COLO668 (cell line): Measurements from ENCODE around the gene ATP5MC2.
"Not testable (repeated sequence)": the region's sequence is repeated elsewhere in the genome, so short reads cannot be mapped to it uniquely, and the experiment has no call there.

Source experiments
- DNase-seq: peaks from one replicate; lab custom pipeline; 2025; ENCODE audit not compliant: unreplicated experiment; lab: John Stamatoyannopoulos, UW

ATP5MC2 gene

DNA sequence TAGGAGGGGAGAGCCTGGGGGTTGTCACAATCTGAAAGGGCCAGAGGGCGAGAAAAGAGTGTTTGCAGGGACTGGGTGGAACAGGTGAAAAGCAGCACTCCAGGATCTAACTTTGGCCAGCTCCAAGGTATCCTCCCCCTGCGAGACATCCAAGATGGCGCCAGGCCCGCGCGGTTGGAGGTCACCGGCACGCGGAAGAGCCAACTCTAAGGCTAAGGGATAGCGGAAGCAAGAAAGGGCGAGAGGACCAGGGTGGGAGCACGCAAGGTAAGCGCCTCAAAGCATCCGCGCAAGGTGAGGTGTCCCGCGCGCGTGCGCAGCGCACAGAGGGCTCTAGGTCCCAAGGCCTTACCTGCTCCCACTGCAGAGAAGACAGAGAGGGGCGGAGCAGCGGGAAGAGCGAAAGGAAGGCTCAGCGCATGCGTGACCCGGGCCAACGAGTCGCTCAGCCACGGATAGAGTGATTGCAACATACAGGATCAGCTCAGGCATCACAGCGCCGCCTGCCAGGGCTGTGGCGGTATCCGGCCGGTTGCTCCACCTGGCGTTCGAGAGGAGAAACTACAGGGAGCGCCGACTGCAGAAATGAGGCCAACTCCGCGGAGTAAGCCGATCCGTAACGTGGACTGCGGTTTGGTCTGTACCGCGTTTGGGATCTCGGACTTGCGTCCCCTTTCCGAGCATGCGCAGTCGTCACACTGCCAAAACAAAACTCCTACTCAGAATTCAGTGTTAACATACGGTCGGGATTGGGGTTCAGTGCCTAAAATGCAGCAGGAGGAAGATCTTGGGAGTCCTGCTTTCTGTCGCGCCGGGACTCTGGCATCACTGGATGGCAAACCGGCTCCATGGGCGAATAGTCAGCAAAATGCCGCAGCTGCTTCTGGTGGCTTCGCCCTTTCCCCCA is at the start of gene ATP5MC2:
Gene ATP5MC2 (minus strand): TSS at position 383 of the 907 bp plus-strand sequence. CDS start 3,469 bp downstream, outside the sequence.
- peak; percentile 95 for DNase-seq

DNA sequence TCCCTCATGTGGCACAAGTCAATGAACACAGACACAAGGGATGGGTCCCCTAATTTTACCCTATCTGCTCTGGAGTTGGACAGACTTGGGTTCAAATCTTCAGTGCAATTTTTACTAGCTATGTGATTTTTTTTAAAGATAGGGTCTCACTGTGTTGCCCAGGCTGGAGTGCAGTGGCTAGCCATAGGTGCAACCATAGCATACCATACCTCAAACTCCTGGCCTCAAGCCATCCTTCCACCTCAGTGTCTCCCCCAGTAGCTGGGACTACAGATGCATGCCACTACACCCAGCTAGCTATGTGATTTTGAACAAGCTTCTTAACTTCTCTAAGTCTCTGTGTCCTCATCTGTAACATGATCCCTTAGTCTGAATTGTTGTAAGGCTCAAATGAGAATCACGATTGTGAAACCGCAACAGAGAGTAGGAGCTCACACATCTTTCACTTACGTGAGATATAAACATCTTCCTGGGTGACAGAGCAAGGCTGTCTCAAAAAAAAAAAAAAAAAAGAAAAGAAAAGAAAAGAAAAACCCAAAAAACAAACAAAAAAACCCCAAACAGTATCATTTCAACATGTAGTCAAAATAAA is 46.7 kb upstream of the ATP5MC2 start:
- no peak for DNase-seq

DNA sequence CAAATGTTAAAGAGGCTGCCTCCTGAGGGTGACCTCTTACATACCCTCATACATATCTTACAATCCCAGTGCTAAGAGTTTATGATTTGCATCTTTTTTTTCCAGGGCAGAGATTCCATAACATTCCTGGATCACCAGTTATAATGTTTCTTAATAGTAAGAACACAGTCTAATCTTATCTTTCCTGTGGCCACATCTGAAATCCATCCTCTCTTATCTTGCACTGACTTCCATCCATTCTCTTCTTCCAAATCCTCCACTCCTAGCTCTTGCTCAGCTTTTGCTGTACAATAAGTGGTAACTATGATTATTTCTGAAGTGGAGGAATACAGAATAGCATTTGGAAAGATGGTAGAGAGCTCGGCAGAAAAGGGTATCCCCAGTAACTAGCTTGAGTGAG is 45.1 kb upstream of the ATP5MC2 start:
- DNase-seq: no peak

DNA sequence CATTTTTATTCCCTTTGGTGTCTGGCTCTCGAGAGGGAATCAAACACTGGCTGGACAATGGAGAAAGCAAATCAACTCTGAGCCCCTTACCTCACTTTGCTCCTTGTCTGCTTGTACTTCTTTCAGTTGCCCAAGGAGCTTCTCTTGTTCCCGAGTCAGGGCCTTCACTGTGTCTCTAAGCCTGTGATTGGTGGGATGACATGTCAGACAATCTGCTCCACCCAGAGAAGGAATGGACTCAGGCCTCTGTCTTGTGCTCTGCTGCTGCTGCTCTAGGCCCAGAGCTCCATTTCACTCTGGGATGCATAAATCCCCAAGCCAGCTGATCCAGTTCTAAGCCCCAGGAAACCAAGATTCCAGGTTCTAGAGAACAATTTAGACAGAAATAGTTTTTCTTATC is 43.8 kb upstream of the ATP5MC2 start:
- DNase-seq: no peak

DNA sequence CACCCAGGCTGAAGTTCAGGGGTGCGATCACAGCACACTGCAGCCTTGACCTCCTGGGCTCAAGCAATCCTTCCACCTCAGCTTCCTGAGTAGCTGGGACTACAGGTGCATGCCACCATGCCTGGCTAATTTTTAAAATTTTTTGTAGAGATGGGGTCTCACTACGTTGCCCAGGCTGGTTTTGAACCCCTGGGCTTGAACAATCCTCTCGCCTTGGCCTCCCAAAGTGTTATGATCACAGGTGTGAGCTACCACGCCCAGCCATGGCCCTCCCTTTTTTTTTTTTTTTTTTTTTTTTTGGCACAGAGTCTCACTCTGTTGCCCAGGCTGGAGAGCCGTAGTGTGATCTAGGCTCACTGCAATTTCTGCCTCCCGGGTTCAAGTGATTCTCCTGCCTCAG is 42.7 kb upstream of the ATP5MC2 start:
- DNase-seq: not testable (repeated sequence)

DNA sequence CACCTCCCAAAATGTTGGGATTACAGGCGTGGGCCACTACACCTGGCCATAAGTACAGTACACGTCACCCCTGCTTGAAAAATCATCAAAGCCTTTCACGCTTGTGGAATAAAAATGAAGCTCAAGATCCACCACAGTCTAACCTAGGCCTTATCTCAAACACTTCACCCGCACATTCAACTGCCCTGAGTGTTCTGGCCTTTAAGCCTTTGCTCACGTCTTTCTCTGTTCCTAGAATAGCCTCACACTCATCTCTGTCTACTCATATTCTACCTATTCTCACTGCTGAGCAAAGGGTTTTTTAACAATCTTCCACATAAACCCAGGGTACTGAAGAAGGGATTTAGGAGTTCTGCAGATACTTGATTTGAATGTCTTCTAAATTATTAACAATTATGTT is 41.4 kb upstream of the ATP5MC2 start:
- no peak for DNase-seq

DNA sequence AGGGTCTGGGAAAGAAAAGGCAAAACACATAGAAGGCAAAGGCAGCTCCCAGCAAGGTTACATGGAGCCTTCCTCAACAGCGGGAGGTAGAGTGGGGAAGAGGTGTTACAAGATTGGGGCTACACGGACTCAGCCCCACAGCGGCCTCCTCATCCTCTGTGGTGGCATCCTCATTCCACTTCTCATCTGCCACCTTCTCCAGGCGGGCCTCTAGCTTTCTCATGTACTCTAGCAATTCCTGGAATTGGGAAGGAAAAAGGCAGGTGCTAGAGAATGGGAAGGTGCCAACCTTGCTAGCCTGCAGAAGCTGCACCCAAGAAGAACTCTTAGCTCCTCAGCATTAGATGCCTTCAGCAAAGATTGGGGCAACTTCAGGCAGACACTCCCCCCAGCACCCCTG is 38.1 kb upstream of the ATP5MC2 start:
- no peak for DNase-seq

DNA sequence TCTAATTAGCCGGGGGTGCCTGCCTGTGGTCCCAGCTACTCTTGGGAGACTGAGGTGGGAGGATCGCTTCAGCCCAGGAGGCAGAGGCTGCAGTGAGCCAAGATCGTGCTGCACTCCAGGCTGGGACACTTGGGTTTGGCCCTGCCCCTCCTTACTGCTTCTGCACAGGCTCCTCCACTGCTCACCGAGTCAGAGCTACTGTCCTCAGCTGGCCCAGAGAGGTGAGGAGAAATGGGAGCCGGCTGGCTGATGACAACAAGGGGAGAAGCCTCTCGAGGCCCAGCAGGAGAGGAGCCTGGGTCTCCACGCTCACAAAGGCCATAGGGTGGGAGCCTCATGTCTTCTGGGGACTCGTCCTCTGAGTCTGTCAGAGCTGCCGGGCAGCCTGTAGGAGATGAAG is 37.6 kb upstream of the ATP5MC2 start:
- no peak for DNase-seq

DNA sequence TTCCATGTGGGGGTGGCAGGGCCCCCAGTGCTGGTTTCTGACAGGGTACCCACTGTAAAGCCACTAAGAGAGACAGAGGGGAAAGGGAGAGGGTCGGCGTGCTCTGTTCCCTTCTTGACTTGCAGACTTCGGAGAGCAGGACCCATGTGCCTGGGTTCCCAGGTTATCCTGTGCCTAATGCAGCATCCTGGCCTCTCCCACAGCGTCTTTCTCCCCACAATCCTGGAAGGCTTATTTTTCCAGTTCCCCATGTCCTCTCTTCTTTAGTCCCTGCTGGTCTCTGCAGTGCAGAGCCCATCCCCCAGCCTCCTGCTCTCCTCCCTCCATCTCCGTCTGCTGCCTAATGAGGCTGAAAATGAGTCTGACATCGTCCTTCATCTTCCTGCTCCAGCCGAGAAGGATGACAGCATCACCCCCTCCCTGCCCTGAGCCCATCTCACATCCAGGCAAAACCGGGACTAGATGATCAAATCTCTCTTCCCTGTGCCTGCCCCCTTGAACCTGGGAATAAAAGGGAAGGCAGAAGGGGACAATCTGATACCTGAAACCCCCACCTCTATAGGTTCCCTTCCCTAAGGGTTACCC is 36.3 kb upstream of the ATP5MC2 start:
- no peak for DNase-seq

DNA sequence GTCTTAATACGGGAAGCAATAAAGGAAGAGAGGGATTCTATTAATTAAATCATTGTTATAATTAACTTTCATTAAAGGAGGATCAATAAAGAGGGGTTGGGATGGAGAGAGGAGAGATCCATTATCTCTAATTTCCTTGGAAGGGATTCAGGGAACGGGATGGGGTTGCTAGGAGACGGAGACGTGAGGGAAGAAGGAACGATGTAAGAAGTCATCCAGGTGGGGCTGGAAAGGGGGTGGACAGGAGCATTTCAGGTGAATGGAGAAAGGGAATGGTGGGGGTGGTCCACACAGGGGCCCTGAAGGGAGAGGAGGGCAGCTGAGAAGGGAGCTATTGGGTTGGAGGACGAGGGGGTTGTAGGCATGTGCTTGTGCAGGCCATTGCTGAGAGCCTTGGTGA is 34.2 kb upstream of the ATP5MC2 start:
- DNase-seq: no peak

DNA sequence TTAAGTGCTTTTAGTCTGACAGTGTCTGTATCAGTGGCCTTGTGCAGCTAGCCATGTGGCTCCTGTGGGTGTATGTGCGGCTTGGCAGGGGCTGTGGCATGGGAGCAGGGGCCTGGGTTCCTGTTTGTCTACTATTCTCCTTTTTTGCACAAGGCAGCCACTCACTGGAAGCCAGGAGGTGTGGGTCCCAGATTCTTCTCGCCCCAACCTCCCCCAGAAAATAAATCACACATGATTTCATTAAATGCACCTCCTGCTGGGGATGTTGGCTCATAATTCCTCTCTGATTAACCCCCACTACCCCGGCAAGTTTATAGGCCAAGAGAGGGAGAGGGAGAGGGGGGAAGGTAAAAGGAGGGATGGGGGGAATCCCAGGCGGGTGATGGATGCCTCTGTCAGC is 33.8 kb upstream of the ATP5MC2 start:
- DNase-seq: no peak

DNA sequence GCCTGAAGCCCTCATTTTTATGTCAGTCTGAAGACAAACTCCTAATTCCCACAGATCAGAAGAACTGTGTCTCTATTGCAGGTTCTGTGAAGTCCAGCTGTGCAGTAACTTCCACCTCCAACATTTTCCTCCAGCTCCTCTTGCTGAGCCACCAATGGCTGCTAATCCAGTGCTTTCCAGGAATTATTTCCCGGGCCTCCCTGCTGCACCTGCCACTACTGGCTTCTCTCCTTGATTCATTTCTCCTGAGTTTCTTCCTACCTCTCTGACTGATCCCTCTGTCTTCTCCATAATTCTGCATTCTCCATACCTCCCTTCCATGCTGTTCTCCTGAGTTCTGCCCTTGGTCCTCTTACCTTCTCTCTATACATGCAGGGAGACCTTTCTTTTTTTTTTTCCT is 30.2 kb upstream of the ATP5MC2 start:
- no peak for DNase-seq

DNA sequence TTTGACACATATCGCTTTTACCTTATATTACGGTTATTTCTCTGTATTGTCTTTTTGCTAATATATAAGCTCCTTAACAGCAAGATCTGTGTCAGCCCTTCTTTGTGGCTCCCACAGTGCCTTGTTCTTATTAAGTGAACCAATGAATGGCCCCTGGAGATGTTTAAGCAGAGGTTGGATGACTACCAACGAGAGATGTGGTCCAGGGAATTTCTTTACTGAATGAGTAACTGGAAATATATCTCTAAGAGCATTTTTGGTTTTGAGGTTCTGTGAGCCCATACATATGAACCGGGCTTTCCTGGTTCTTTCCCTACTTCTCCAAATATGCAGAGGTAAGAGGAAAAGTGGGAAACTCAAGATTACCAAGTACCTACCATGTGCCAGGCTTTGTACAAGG is 27.9 kb upstream of the ATP5MC2 start:
- no peak for DNase-seq

DNA sequence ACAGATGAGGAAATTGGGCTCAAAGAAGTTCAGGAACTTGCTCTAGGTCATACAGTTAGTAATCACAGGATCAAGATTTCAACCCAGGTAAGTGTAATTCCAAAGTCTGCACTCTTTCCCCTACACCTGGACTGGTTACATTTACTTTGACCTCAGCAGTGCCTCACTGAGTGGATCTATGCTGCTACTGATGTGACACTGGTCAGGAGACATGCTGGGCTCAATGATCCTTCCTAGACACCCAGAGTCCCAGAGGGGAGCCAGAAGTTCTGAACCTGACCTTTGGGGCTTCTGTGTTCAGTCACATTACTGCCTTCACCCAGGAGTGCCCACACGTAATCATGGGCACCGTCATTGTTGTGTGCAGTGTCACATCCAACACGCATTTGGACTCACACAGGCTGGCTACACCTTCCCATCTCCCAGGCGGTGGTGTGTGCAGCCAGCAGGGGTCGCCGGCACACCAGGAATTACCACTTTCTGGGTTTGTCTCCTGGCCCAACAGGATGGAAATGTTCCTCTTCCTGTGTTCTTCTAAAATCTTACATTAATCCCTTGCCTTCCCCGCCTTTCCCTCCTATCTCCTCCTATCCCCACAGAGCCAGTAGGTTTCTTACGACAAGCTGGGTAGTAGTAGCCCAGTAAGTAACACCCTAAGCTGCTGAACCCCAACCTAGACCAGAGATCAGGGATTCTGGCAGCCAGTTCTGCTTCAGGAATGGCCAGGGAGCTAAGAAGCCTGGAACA is 25.8 kb upstream of the ATP5MC2 start:
- DNase-seq: peak; percentile 47

DNA sequence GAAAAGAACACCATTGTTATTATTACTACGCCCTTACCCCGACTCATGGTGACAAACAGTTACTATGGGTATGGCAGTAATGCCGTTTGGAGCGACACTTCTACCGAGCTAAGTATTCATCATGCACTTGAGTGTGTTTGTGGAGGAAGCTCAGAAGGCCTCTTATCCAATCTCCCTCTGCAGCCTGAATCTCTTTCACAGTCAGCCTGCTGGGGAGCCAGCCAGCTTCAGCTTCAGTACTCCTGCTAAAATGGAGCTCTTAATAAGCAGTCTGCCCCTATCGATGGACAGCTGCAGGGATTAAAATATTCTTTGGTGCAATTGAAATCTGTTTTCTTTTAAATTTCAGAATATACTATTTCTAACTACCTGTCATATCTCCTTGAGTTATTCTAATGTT is 24.7 kb upstream of the ATP5MC2 start:
- DNase-seq: no peak

DNA sequence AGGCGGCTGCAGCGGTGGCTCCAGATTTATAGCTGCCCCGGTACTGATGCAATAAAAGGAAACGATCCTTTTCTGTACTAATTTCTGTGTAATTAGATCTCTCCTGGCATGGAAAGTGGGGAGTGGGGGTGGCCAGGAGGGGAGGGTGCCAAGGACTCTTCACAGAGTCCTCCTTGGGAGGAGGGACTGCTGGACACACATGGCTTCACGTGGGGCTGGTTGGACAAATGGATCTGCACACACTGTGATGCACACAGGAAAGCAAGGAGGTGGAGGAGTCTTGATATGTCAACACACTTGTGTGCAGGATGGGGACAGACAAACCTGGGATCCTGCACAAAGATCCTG is 23.8 kb upstream of the ATP5MC2 start:
- DNase-seq: no peak

DNA sequence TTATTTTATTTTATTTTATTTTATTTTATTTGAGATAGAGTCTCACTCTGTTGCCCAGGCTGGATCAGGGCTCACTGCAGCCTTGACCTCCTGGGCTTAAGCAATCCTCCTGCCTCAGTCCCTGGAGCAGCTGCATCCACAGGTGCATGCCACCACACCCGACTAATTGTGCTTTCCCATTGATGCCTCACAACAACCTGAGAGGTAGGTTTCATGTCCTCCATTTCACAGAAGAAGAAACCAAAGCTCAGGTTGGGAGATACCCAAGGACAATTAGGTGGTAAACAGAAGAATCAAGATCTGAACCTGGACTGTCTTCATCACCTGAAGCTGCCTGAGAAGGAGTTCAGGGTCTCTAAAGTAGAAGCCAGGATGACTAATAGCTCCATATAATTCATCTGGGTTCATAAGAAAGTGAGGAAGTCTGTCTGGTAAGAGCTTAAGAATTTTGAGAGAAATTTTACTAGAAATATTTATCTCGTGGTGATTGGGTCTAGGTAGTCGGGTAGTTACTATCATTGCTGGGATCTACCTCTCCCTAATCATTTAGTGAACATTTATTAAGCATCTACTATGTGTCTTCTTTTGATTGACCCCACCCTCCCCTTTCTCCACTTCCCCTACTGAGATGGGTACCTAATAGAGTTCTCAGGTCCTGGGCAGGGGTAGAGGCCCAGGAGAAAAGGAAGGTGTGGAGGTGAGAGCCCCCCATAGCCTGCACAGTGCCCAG is 23.2 kb upstream of the ATP5MC2 start:
- no peak for DNase-seq

DNA sequence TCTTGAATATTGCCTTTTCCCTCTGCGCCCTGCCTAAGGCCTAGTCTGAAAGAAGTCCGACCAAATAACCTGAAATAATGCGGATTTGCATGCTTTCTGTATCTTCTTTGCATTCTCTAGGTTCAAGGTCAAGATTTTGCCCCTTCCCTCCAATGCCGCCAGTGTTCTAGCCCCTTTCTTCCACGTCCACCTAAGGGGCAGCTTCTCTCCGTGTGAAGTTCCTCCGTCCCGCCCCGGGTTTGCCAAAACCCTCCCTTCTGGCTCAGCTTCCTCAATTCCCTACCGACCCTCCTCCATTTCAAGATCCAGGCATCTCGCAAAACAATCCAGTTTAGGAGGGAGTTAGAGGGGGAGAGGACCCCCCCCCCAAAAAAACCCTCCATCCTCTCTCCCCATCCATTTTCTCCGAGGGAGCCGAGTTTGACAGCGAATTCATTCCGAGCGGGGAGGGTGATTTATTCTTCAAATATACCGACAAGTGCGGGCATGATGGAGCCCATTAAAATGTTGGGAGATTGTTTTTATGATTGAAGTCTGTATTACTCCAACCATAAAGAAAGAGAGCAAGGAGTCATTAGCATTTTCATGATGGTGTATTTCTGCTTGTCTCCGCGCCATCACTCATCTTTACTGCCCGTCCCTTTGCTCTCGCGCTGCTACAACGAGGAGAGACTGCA is 20.9 kb upstream of the ATP5MC2 start:
- DNase-seq: peak; percentile 1

DNA sequence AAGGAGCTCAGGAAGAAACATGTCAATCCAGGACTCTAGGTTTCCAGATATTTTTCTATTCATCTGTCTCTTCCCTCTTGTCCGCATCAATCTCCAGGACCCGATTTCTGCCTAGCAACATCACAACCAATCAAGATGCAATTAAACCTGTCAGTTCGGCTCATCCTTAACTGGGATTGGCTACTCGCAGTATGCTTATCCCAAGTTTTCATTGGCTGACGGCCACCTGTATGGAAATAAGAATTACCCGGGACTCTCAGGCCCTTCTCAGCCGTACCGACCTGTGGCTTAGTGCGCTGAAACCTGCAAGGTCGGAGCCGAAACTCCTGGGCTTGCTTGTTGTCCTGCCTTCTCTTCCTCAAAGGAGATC is 20.4 kb upstream of the ATP5MC2 start:
- DNase-seq: peak; percentile 62
